Measurements from ENCODE around the gene HSPA12A. TPM values are rescaled to one million over a fixed set of nuclear protein-coding genes. Genes with fewer than 3 reads are reported as not detected.

Gene HSPA12A
- total and polyA plus RNA-seq, 3 experiments from 2014 or later = 0.04 to 0.07 TPM; not detected in 1

- no peak overlapping the region for H3K4me3 Mint-ChIP-seq
- ChIA-PET POLR2A (no interaction called here), CTCF (no interaction called here)
- H3K27me3 Mint-ChIP-seq = peaks cover 1 to 12% of the 10 kb centered on the region in 2 donors
- H3K27ac ChIP-seq (ENCODE audit: low read depth, low read length) = no peak overlapping the region
- H3K4me1 Mint-ChIP-seq = no peaks in the 10 kb centered on the region
- DNase-seq = no peak
- H3K4me1 ChIP-seq (ENCODE audit: insufficient read depth, low read length) = no peaks in the 10 kb centered on the region
- no peaks in the 10 kb centered on the region for H3K9me3 ChIP-seq (ENCODE audit: low read length)
- H3K36me3 Mint-ChIP-seq = no peaks in the 10 kb centered on the region
- no peak overlapping the region for H3K27ac Mint-ChIP-seq
- no peaks in the 10 kb centered on the region for H3K9me3 Mint-ChIP-seq
- no peak overlapping the region for H3K4me3 ChIP-seq (ENCODE audit: low read length)
- no peaks in the 10 kb centered on the region for H3K36me3 ChIP-seq (ENCODE audit: insufficient read depth, low read length)
- H3K27me3 ChIP-seq (ENCODE audit: insufficient read depth, low read length, poor library complexity, severe bottlenecking) = no peaks in the 10 kb centered on the region
Measured at GRCh38 chr10:116630020-116630419, 112.3 kb downstream of the HSPA12A start.

GRCh38 chr10:116629340-116629739, 113.0 kb downstream of the HSPA12A start:
- ChIA-PET POLR2A (no interaction called here), CTCF (no interaction called here)
- Histone ChIP-seq H3K27ac (ENCODE audit: low read depth, low read length) (no peak overlapping the region), H3K36me3 (ENCODE audit: insufficient read depth, low read length) (no peaks in the 10 kb centered on the region), H3K27me3 (ENCODE audit: insufficient read depth, low read length, poor library complexity, severe bottlenecking) (no peaks in the 10 kb centered on the region), H3K4me3 (ENCODE audit: low read length) (no peak overlapping the region), H3K4me1 (ENCODE audit: insufficient read depth, low read length) (no peaks in the 10 kb centered on the region), H3K9me3 (ENCODE audit: low read length) (no peaks in the 10 kb centered on the region)
- Mint-ChIP-seq H3K27me3 (peaks cover 1 to 12% of the 10 kb centered on the region in 2 donors), H3K9me3 (no peaks in the 10 kb centered on the region), H3K36me3 (no peaks in the 10 kb centered on the region), H3K4me1 (no peaks in the 10 kb centered on the region), H3K27ac (no peak overlapping the region), H3K4me3 (no peak overlapping the region)
- DNase-seq = no peak

GRCh38 chr10:116627386-116627933, 114.9 kb downstream of the HSPA12A start:
- ChIA-PET CTCF (no interaction called here), POLR2A (no interaction called here)
- Histone ChIP-seq H3K4me1 (ENCODE audit: insufficient read depth, low read length) (no peaks in the 10 kb centered on the region), H3K9me3 (ENCODE audit: low read length) (no peaks in the 10 kb centered on the region), H3K4me3 (ENCODE audit: low read length) (no peak overlapping the region), H3K27ac (ENCODE audit: low read depth, low read length) (no peak overlapping the region), H3K27me3 (ENCODE audit: insufficient read depth, low read length, poor library complexity, severe bottlenecking) (no peaks in the 10 kb centered on the region), H3K36me3 (ENCODE audit: insufficient read depth, low read length) (no peaks in the 10 kb centered on the region)
- Mint-ChIP-seq H3K36me3 (no peaks in the 10 kb centered on the region), H3K27ac (no peak overlapping the region), H3K4me1 (no peaks in the 10 kb centered on the region), H3K27me3 (peaks cover 1 to 14% of the 10 kb centered on the region in 2 donors), H3K9me3 (peaks cover 0 to under 1% (median 0%) of the 10 kb centered on the region in 5 donors), H3K4me3 (no peak overlapping the region)
- no peak for DNase-seq

- peaks cover 0 to 2% (median 0%) of the 10 kb centered on the region in 5 donors for H3K9me3 Mint-ChIP-seq
- no peaks in the 10 kb centered on the region for H3K4me1 Mint-ChIP-seq
- Histone ChIP-seq H3K4me3 (ENCODE audit: low read length) (no peak overlapping the region), H3K36me3 (ENCODE audit: insufficient read depth, low read length) (no peaks in the 10 kb centered on the region), H3K27ac (ENCODE audit: low read depth, low read length) (no peak overlapping the region), H3K27me3 (ENCODE audit: insufficient read depth, low read length, poor library complexity, severe bottlenecking) (no peaks in the 10 kb centered on the region), H3K9me3 (ENCODE audit: low read length) (no peaks in the 10 kb centered on the region), H3K4me1 (ENCODE audit: insufficient read depth, low read length) (no peaks in the 10 kb centered on the region)
- no peak overlapping the region for H3K27ac Mint-ChIP-seq
- ChIA-PET POLR2A (no interaction called here), CTCF (no interaction called here)
- no peak for DNase-seq
- H3K27me3 Mint-ChIP-seq = peaks cover 3 to 16% of the 10 kb centered on the region in 2 donors
- H3K4me3 Mint-ChIP-seq = no peak overlapping the region
- no peaks in the 10 kb centered on the region for H3K36me3 Mint-ChIP-seq
Measured at GRCh38 chr10:116626815-116627214, 115.6 kb downstream of the HSPA12A start.

- Mint-ChIP-seq H3K4me3 (no peak overlapping the region), H3K4me1 (no peaks in the 10 kb centered on the region), H3K27me3 (peaks cover 4 to 16% of the 10 kb centered on the region in 2 donors), H3K36me3 (no peaks in the 10 kb centered on the region), H3K27ac (no peak overlapping the region), H3K9me3 (peaks cover 0 to 2% (median 0%) of the 10 kb centered on the region in 5 donors)
- no peak for DNase-seq
- no peaks in the 10 kb centered on the region for H3K27me3 ChIP-seq (ENCODE audit: insufficient read depth, low read length, poor library complexity, severe bottlenecking)
- ChIA-PET CTCF (no interaction called here), POLR2A (no interaction called here)
- no peak overlapping the region for H3K27ac ChIP-seq (ENCODE audit: low read depth, low read length)
- H3K9me3 ChIP-seq (ENCODE audit: low read length) = no peaks in the 10 kb centered on the region
- H3K4me3 ChIP-seq (ENCODE audit: low read length) = no peak overlapping the region
- H3K4me1 ChIP-seq (ENCODE audit: insufficient read depth, low read length) = no peaks in the 10 kb centered on the region
- no peaks in the 10 kb centered on the region for H3K36me3 ChIP-seq (ENCODE audit: insufficient read depth, low read length)
Measured at GRCh38 chr10:116625845-116626244, 116.5 kb downstream of the HSPA12A start.

- Histone ChIP-seq H3K9me3 (ENCODE audit: low read length) (no peaks in the 10 kb centered on the region), H3K36me3 (ENCODE audit: insufficient read depth, low read length) (no peaks in the 10 kb centered on the region), H3K4me3 (ENCODE audit: low read length) (no peak overlapping the region), H3K4me1 (ENCODE audit: insufficient read depth, low read length) (no peaks in the 10 kb centered on the region), H3K27me3 (ENCODE audit: insufficient read depth, low read length, poor library complexity, severe bottlenecking) (no peaks in the 10 kb centered on the region), H3K27ac (ENCODE audit: low read depth, low read length) (no peak overlapping the region)
- Mint-ChIP-seq H3K9me3 (peaks cover 0 to 4% (median 0%) of the 10 kb centered on the region in 5 donors), H3K4me3 (no peak overlapping the region), H3K27me3 (peaks cover 4 to 16% of the 10 kb centered on the region in 2 donors), H3K4me1 (no peaks in the 10 kb centered on the region), H3K27ac (no peak overlapping the region), H3K36me3 (no peaks in the 10 kb centered on the region)
- CTCF ChIA-PET = no interaction called here
- POLR2A ChIA-PET = no interaction called here
- DNase-seq = no peak
Measured at GRCh38 chr10:116621934-116622655, 120.3 kb downstream of the HSPA12A start.

- no peak overlapping the region for H3K4me3 ChIP-seq (ENCODE audit: low read length)
- no peaks in the 10 kb centered on the region for H3K4me1 ChIP-seq (ENCODE audit: insufficient read depth, low read length)
- peaks cover 0 to 4% (median 0%) of the 10 kb centered on the region in 5 donors for H3K9me3 Mint-ChIP-seq
- peaks cover 4 to 12% of the 10 kb centered on the region in 2 donors for H3K27me3 Mint-ChIP-seq
- H3K9me3 ChIP-seq (ENCODE audit: low read length) = no peaks in the 10 kb centered on the region
- no peak overlapping the region for H3K27ac ChIP-seq (ENCODE audit: low read depth, low read length)
- no peaks in the 10 kb centered on the region for H3K4me1 Mint-ChIP-seq
- no peak overlapping the region for H3K27ac Mint-ChIP-seq
- CTCF ChIA-PET = no interaction called here
- H3K27me3 ChIP-seq (ENCODE audit: insufficient read depth, low read length, poor library complexity, severe bottlenecking) = no peaks in the 10 kb centered on the region
- no peak overlapping the region for H3K4me3 Mint-ChIP-seq
- H3K36me3 Mint-ChIP-seq = no peaks in the 10 kb centered on the region
- no peak for DNase-seq
- POLR2A ChIA-PET = no interaction called here
- no peaks in the 10 kb centered on the region for H3K36me3 ChIP-seq (ENCODE audit: insufficient read depth, low read length)
Measured at GRCh38 chr10:116621476-116621875, 120.9 kb downstream of the HSPA12A start.

Data from CD8-positive, alpha-beta memory T cell (primary cell).